GM23338 (cell line): ENCODE results near the gene RGSL1. TPM values are rescaled to one million over a fixed set of nuclear protein-coding genes. Genes with fewer than 3 reads are reported as not detected.

Source experiments
- ATAC-seq: fragments of 200-7000 bp; cut with Tn5 transposase; 3 replicates; pipeline ENCODE4 v1.9.1; 2020
- DNase-seq: peaks from one replicate; pipeline ENCODE4 v3.0.0-alpha.2; 2015; ENCODE audit warnings: low spot score
- H2AFZ ChIP-seq: fragments of 200-600 bp; sonication (generic); 2 replicates; pipeline ENCODE4 v1.8.0; 2016; ENCODE audit warnings: antibody characterized with exemption, mild to moderate bottlenecking, moderate library complexity
- H3F3A ChIP-seq: fragments of 200-600 bp; sonication (generic); replicated peaks from 2 replicates; pipeline ENCODE4 v1.8.0; 2017; ENCODE audit warnings: antibody characterized with exemption, mixed run types, low read depth
- H3K27ac ChIP-seq: fragments of 200-600 bp; sonication (generic); 2 replicates; pipeline ENCODE4 v1.6.1; 2016; ENCODE audit warnings: low read depth
- H3K27me3 ChIP-seq: fragments of 200-600 bp; sonication (generic); 2 replicates; pipeline ENCODE4 v1.8.0; 2016; ENCODE audit warnings: mild to moderate bottlenecking, mixed run types, moderate library complexity; ENCODE audit not compliant: insufficient read depth
- H3K36me3 ChIP-seq: fragments of 200-600 bp; sonication (generic); 2 replicates; pipeline ENCODE4 v1.8.0; 2016; ENCODE audit warnings: mild to moderate bottlenecking; ENCODE audit not compliant: insufficient read depth
- H3K4me1 ChIP-seq: fragments of 200-600 bp; sonication (generic); 2 replicates; pipeline ENCODE4 v1.8.0; 2016; ENCODE audit warnings: mild to moderate bottlenecking, moderate library complexity; ENCODE audit not compliant: insufficient read depth
- H3K4me2 ChIP-seq: fragments of 200-600 bp; sonication (generic); 2 replicates; pipeline ENCODE4 v1.7.1; 2017; ENCODE audit warnings: mixed run types
- H3K4me3 ChIP-seq: fragments of 200-600 bp; sonication (generic); 2 replicates; pipeline ENCODE4 v1.6.1; 2016; ENCODE audit warnings: mixed run types
- H3K79me2 ChIP-seq: fragments of 200-600 bp; sonication (generic); replicated peaks from 2 replicates; pipeline ENCODE4 v1.8.0; 2017; ENCODE audit warnings: mild to moderate bottlenecking; ENCODE audit not compliant: insufficient read depth
- H3K9me2 ChIP-seq: fragments of 200-600 bp; sonication (generic); 2 replicates; pipeline ENCODE4 v1.8.0; 2017; ENCODE audit not compliant: insufficient read depth
- H4K20me1 ChIP-seq: fragments of 200-600 bp; sonication (generic); replicated peaks from 2 replicates; pipeline ENCODE4 v1.8.0; 2017; ENCODE audit warnings: mild to moderate bottlenecking; ENCODE audit not compliant: insufficient read depth
- H3K27ac Mint-ChIP-seq: 2 replicates; pipeline ENCODE4 v1.8.0; 2020; ENCODE audit warnings: inconsistent platforms, mild to moderate bottlenecking, moderate library complexity, mixed read lengths
- H3K27me3 Mint-ChIP-seq: 3 replicates; pipeline ENCODE4 v1.8.0; 2022; ENCODE audit warnings: low read depth, mild to moderate bottlenecking, moderate library complexity, mixed read lengths, inconsistent platforms; ENCODE audit not compliant: insufficient read depth, poor library complexity
- H3K36me3 Mint-ChIP-seq: 3 replicates; pipeline ENCODE4 v1.8.0; 2021; ENCODE audit warnings: low read depth, mild to moderate bottlenecking, inconsistent platforms, moderate library complexity, mixed read lengths
- H3K4me1 Mint-ChIP-seq: 3 replicates; pipeline ENCODE4 v1.8.0; 2020; ENCODE audit warnings: mild to moderate bottlenecking, inconsistent platforms, mixed read lengths
- H3K4me3 Mint-ChIP-seq: 3 replicates; pipeline ENCODE4 v1.8.0; 2021; ENCODE audit warnings: moderate library complexity, mild to moderate bottlenecking, inconsistent platforms, mixed read lengths
- H3K9me3 Mint-ChIP-seq: 3 replicates; pipeline ENCODE4 v1.8.0; 2020; ENCODE audit warnings: moderate library complexity, mild to moderate bottlenecking, inconsistent platforms, mixed read lengths
- CREB1 ChIP-seq: fragments of 250-450 bp; sonication (Bioruptor Pico); IDR thresholded peaks from 2 replicates; pipeline ENCODE4 v1.5.0; 2020; ENCODE audit warnings: low read depth, mild to moderate bottlenecking, moderate library complexity
- EZH2 ChIP-seq: fragments of 200-600 bp; sonication (generic); IDR thresholded peaks from one replicate; pipeline ENCODE4 v1.8.0; 2017; ENCODE audit warnings: antibody characterized with exemption, mild to moderate bottlenecking, low read depth; ENCODE audit not compliant: unreplicated experiment
- EZH2phosphoT487 ChIP-seq: fragments of 200-600 bp; sonication (generic); IDR thresholded peaks from one replicate; pipeline ENCODE4 v1.8.1; 2018; ENCODE audit warnings: antibody characterized with exemption; ENCODE audit not compliant: unreplicated experiment
- JUNB ChIP-seq: IDR thresholded peaks from one replicate; pipeline ENCODE4 v1.6.1; 2016; ENCODE audit warnings: antibody characterized with exemption; ENCODE audit not compliant: unreplicated experiment
- NANOG ChIP-seq: IDR thresholded peaks from 2 replicates; pipeline ENCODE4 v1.6.1; 2016; ENCODE audit warnings: antibody characterized with exemption, borderline replicate concordance
- POLR2AphosphoS5 ChIP-seq: IDR thresholded peaks from 2 replicates; pipeline ENCODE4 v1.6.1; 2016; ENCODE audit warnings: antibody characterized with exemption, low read depth
- STAT1 ChIP-seq: IDR thresholded peaks from one replicate; pipeline ENCODE4 v1.6.1; 2016; ENCODE audit warnings: antibody characterized with exemption; ENCODE audit not compliant: unreplicated experiment
- ZNF114 ChIP-seq: fragments of 250-450 bp; sonication (Bioruptor Pico); IDR thresholded peaks from 2 replicates; pipeline ENCODE4 v1.5.0; 2020; ENCODE audit warnings: mild to moderate bottlenecking, moderate library complexity
- ZNF331 ChIP-seq: fragments of 250-450 bp; sonication (Bioruptor Pico); IDR thresholded peaks from 2 replicates; pipeline ENCODE4 v1.5.0; 2020; ENCODE audit warnings: low read depth, mild to moderate bottlenecking, moderate library complexity
- polyA plus RNA-seq: library from polyadenylated mRNA; unstranded; fragments of >200 nt; fragmentation: Nextera tagmentation; extraction: Ambion mirVana; gene quantifications from 2 replicates; pipeline ENCODE4 v1.2.1, GENCODE V29; 2016
- total RNA-seq: library from RNA; depleted of rRNA; stranded (reverse); fragments of >200 nt; shearing (Covaris generic); gene quantifications from 2 replicates; pipeline ENCODE4 v1.2.3, GENCODE V29; 2014
- TF ChIP-seq, protein P1 (sequence below): IDR thresholded peaks from one replicate; pipeline ENCODE4 v1.6.1; 2018; ENCODE audit warnings: antibody characterized with exemption; ENCODE audit not compliant: unreplicated experiment
- TF ChIP-seq, protein P2 (sequence below): fragments of 250-450 bp; sonication (Bioruptor Pico); IDR thresholded peaks from 2 replicates; pipeline ENCODE4 v1.5.0; 2020; ENCODE audit warnings: mild to moderate bottlenecking, moderate library complexity
- TF ChIP-seq, protein P3 (sequence below): IDR thresholded peaks from 2 replicates; pipeline ENCODE4 v1.6.1; 2016; ENCODE audit warnings: antibody characterized with exemption
- TF ChIP-seq, protein P4 (sequence below), 2 experiments: fragments of 200-600 bp in 1 of 2; sonication (generic) in 1 of 2; conservative IDR thresholded peaks; 2 replicates each; pipeline versions ENCODE4 v1.5.1 to v1.6.1; 2016 to 2017; ENCODE audit warnings: antibody characterized with exemption in 2 of 2, low read depth in 2 of 2, mild to moderate bottlenecking in 2 of 2, moderate library complexity in 1 of 2

The RGSL1 gene
- total and polyA plus RNA-seq, 2 experiments from 2014 or later: not detected

DNA sequence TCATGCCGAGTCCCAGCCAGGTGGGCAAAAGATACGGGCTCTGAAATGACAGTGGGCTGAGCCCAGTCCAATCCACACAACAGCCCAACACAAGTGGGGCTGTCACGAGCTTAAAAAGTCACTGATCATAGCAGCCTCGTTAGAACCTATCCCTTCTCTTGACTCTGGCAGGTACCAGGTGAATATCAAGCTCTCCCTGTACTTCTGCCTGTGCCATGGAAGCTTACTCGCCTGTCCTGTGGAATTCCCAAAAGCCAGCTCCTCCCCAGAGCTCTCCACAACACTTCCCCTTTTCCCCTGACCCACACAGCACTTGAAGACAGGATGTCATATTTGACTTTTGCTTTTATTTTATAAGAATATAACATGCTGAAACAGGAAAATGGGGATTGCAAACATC lies 148.3 kb downstream of the RGSL1 start:
- Mint-ChIP-seq H3K36me3 (no peaks in the 10 kb centered on the region), H3K4me1 (peaks cover 4% of the 10 kb centered on the region), H3K4me3 (no peak overlapping the region), H3K27ac (no peak overlapping the region), H3K9me3 (no peaks in the 10 kb centered on the region), H3K27me3 (peaks cover 4% of the 10 kb centered on the region)
- no peak overlapping the region for H3K4me3 ChIP-seq
- H3F3A ChIP-seq: 0 out of 2 replicates have a peak, but pooled peaks cover 3% of the 10 kb centered on the region
- peaks cover 18% of the 10 kb centered on the region for H3K36me3 ChIP-seq
- H3K9me2 ChIP-seq: no peaks in the 10 kb centered on the region
- H3K27ac ChIP-seq: no peak overlapping the region
- TF ChIP-seq NANOG (no peak), ZNF114 (no peak), JUNB (no peak), ZNF331 (CRISPR knock-in tag) (no peak), POLR2AphosphoS5 (no peak), EZH2phosphoT487 (no peak), STAT1 (no peak), EZH2 (no peak), CREB1 (CRISPR knock-in tag) (no peak)
- TF ChIP-seq, protein P1, sequence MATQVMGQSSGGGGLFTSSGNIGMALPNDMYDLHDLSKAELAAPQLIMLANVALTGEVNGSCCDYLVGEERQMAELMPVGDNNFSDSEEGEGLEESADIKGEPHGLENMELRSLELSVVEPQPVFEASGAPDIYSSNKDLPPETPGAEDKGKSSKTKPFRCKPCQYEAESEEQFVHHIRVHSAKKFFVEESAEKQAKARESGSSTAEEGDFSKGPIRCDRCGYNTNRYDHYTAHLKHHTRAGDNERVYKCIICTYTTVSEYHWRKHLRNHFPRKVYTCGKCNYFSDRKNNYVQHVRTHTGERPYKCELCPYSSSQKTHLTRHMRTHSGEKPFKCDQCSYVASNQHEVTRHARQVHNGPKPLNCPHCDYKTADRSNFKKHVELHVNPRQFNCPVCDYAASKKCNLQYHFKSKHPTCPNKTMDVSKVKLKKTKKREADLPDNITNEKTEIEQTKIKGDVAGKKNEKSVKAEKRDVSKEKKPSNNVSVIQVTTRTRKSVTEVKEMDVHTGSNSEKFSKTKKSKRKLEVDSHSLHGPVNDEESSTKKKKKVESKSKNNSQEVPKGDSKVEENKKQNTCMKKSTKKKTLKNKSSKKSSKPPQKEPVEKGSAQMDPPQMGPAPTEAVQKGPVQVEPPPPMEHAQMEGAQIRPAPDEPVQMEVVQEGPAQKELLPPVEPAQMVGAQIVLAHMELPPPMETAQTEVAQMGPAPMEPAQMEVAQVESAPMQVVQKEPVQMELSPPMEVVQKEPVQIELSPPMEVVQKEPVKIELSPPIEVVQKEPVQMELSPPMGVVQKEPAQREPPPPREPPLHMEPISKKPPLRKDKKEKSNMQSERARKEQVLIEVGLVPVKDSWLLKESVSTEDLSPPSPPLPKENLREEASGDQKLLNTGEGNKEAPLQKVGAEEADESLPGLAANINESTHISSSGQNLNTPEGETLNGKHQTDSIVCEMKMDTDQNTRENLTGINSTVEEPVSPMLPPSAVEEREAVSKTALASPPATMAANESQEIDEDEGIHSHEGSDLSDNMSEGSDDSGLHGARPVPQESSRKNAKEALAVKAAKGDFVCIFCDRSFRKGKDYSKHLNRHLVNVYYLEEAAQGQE: no peak
- TF ChIP-seq, protein P2, sequence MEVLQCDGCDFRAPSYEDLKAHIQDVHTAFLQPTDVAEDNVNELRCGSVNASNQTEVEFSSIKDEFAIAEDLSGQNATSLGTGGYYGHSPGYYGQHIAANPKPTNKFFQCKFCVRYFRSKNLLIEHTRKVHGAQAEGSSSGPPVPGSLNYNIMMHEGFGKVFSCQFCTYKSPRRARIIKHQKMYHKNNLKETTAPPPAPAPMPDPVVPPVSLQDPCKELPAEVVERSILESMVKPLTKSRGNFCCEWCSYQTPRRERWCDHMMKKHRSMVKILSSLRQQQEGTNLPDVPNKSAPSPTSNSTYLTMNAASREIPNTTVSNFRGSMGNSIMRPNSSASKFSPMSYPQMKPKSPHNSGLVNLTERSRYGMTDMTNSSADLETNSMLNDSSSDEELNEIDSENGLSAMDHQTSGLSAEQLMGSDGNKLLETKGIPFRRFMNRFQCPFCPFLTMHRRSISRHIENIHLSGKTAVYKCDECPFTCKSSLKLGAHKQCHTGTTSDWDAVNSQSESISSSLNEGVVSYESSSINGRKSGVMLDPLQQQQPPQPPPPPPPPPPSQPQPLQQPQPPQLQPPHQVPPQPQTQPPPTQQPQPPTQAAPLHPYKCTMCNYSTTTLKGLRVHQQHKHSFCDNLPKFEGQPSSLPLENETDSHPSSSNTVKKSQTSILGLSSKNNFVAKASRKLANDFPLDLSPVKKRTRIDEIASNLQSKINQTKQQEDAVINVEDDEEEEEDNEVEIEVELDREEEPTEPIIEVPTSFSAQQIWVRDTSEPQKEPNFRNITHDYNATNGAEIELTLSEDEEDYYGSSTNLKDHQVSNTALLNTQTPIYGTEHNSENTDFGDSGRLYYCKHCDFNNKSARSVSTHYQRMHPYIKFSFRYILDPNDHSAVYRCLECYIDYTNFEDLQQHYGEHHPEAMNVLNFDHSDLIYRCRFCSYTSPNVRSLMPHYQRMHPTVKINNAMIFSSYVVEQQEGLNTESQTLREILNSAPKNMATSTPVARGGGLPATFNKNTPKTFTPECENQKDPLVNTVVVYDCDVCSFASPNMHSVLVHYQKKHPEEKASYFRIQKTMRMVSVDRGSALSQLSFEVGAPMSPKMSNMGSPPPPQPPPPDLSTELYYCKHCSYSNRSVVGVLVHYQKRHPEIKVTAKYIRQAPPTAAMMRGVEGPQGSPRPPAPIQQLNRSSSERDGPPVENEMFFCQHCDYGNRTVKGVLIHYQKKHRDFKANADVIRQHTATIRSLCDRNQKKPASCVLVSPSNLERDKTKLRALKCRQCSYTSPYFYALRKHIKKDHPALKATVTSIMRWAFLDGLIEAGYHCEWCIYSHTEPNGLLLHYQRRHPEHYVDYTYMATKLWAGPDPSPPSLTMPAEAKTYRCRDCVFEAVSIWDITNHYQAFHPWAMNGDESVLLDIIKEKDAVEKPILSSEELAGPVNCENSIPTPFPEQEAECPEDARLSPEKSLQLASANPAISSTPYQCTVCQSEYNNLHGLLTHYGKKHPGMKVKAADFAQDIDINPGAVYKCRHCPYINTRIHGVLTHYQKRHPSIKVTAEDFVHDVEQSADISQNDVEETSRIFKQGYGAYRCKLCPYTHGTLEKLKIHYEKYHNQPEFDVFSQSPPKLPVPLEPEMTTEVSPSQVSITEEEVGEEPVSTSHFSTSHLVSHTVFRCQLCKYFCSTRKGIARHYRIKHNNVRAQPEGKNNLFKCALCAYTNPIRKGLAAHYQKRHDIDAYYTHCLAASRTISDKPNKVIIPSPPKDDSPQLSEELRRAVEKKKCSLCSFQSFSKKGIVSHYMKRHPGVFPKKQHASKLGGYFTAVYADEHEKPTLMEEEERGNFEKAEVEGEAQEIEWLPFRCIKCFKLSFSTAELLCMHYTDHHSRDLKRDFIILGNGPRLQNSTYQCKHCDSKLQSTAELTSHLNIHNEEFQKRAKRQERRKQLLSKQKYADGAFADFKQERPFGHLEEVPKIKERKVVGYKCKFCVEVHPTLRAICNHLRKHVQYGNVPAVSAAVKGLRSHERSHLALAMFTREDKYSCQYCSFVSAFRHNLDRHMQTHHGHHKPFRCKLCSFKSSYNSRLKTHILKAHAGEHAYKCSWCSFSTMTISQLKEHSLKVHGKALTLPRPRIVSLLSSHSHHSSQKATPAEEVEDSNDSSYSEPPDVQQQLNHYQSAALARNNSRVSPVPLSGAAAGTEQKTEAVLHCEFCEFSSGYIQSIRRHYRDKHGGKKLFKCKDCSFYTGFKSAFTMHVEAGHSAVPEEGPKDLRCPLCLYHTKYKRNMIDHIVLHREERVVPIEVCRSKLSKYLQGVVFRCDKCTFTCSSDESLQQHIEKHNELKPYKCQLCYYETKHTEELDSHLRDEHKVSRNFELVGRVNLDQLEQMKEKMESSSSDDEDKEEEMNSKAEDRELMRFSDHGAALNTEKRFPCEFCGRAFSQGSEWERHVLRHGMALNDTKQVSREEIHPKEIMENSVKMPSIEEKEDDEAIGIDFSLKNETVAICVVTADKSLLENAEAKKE (CRISPR knock-in tag): no peak
- TF ChIP-seq, protein P3, sequence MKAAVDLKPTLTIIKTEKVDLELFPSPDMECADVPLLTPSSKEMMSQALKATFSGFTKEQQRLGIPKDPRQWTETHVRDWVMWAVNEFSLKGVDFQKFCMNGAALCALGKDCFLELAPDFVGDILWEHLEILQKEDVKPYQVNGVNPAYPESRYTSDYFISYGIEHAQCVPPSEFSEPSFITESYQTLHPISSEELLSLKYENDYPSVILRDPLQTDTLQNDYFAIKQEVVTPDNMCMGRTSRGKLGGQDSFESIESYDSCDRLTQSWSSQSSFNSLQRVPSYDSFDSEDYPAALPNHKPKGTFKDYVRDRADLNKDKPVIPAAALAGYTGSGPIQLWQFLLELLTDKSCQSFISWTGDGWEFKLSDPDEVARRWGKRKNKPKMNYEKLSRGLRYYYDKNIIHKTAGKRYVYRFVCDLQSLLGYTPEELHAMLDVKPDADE: no peak
- TF ChIP-seq, protein P4, sequence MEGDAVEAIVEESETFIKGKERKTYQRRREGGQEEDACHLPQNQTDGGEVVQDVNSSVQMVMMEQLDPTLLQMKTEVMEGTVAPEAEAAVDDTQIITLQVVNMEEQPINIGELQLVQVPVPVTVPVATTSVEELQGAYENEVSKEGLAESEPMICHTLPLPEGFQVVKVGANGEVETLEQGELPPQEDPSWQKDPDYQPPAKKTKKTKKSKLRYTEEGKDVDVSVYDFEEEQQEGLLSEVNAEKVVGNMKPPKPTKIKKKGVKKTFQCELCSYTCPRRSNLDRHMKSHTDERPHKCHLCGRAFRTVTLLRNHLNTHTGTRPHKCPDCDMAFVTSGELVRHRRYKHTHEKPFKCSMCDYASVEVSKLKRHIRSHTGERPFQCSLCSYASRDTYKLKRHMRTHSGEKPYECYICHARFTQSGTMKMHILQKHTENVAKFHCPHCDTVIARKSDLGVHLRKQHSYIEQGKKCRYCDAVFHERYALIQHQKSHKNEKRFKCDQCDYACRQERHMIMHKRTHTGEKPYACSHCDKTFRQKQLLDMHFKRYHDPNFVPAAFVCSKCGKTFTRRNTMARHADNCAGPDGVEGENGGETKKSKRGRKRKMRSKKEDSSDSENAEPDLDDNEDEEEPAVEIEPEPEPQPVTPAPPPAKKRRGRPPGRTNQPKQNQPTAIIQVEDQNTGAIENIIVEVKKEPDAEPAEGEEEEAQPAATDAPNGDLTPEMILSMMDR (conservative IDR thresholded peaks at IDR 0.05; ENCODE audit: low read depth in 2 of 2): no peak
- H4K20me1 ChIP-seq: peaks cover 6% of the 10 kb centered on the region; the same call in 1 of the 2 replicates
- H3K4me2 ChIP-seq: no peak overlapping the region
- DNase-seq (no peak), ATAC-seq (no peak)
- H2AFZ ChIP-seq: no peak overlapping the region
- H3K79me2 ChIP-seq: peaks cover 13% of the 10 kb centered on the region
- peaks cover 18% of the 10 kb centered on the region for H3K4me1 ChIP-seq
- H3K27me3 ChIP-seq: peaks cover 7% of the 10 kb centered on the region; the same call in 1 of the 2 replicates
